Activated CD8-positive, alpha-beta memory T cell treated with anti-CD3 and anti-CD28 coated beads, Interleukin-2, amount 50 U/mL, for 1 hour (primary cell): ENCODE results near the gene OAS3.
"Not testable (repeated sequence)": the region's sequence is repeated elsewhere in the genome, so short reads cannot be mapped to it uniquely, and the experiment has no call there.

Source experiments
- DNase-seq: peaks from one replicate; pipeline ENCODE4 v3.0.0-alpha.2; 2020; ENCODE audit errors: extremely low read depth

Gene OAS3

GRCh38 chr12:112937741-112938719, at the start of gene OAS3:
Gene OAS3 (plus strand): TSS chr12:112938474. CDS start chr12:112938531, 57 bp downstream.
- DNase-seq: peak; percentile 9

- DNase-seq: no peak
Observed at GRCh38 chr12:112891093-112892024, 46.9 kb upstream of the OAS3 start.

- no peak for DNase-seq
Observed at GRCh38 chr12:112892856-112893255, 45.4 kb upstream of the OAS3 start.

- DNase-seq: no peak
Observed at GRCh38 chr12:112894128-112894527, 44.1 kb upstream of the OAS3 start.

- DNase-seq: no peak
Observed at GRCh38 chr12:112898380-112898779, 39.9 kb upstream of the OAS3 start.

- DNase-seq: no peak
Observed at GRCh38 chr12:112900298-112901145, 37.8 kb upstream of the OAS3 start.

- DNase-seq: no peak
Observed at GRCh38 chr12:112901271-112901670, 37.0 kb upstream of the OAS3 start.

GRCh38 chr12:112904571-112904970, 33.7 kb upstream of the OAS3 start:
- DNase-seq: no peak

GRCh38 chr12:112905451-112906089, 32.7 kb upstream of the OAS3 start:
- DNase-seq: no peak

GRCh38 chr12:112906712-112907414, 31.4 kb upstream of the OAS3 start, which contains the start of gene OAS1:
Gene OAS1 (plus strand): TSS chr12:112906962. CDS start chr12:112907040, 78 bp downstream.
- DNase-seq: no peak

- no peak for DNase-seq
Observed at GRCh38 chr12:112907415-112908157, 30.7 kb upstream of the OAS3 start.

- DNase-seq: no peak
Observed at GRCh38 chr12:112908548-112908947, 29.7 kb upstream of the OAS3 start.

- DNase-seq: no peak
Observed at GRCh38 chr12:112909693-112910092, 28.6 kb upstream of the OAS3 start.

- no peak for DNase-seq
Observed at GRCh38 chr12:112913038-112913688, 25.1 kb upstream of the OAS3 start.

GRCh38 chr12:112913888-112914287, 24.4 kb upstream of the OAS3 start:
- DNase-seq: not testable (repeated sequence)

- no peak for DNase-seq
Observed at GRCh38 chr12:112916270-112916669, 22.0 kb upstream of the OAS3 start.

GRCh38 chr12:112919121-112919520, 19.2 kb upstream of the OAS3 start:
- no peak for DNase-seq

GRCh38 chr12:112924986-112925385, 13.3 kb upstream of the OAS3 start:
- DNase-seq: no peak
